Activated T-helper 9 cell treated with anti-CD3 and anti-CD28 coated beads, Interleukin-2, amount 50 U/mL, for 16 hours (primary cell): ENCODE data around the gene PPP1R16B.

ENCODE experiments used
- DNase-seq: peaks from one replicate; pipeline ENCODE4 v3.0.0-alpha.2; 2020; ENCODE audit warnings: low read depth

Gene PPP1R16B

DNA sequence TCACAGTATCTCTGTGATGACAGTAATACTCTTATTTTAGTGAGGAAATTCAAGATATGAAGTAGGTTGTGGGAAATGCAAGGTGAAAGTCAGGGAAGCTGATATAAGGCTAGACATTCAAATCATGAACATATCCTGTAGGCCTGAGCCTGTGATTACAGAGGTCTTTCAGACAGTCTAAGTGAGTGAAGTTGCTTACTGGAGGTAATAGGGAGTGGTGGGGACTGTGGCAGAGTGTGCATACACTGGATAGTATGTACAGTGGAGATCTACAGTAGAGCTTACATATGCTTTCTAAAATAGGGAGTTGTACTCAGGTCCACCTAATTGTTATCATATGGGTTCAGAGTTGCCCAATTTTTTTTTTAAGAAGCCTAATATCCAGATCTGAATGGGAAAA is 159.8 kb downstream of the PPP1R16B start:
- DNase-seq = no peak

DNA sequence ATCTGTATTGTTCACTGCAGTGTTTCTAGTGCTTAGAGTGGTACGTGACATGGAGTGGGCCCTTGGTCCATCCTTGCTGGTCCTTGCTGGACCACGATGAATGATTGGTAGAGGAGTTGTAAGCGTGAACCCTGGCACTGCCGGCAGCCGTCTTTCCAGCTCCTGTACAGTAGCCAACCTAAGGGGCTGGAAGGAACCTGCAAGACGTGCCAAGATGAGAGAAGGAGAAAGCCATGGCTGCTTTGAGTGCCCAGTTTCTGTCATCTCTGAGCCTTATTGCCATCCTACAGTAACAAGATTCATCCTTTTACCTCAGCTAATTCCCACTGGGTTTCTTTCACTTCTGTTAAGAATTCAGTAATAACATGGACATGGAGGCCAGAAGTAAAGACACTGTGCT is 162.6 kb downstream of the PPP1R16B start:
- no peak for DNase-seq

DNA sequence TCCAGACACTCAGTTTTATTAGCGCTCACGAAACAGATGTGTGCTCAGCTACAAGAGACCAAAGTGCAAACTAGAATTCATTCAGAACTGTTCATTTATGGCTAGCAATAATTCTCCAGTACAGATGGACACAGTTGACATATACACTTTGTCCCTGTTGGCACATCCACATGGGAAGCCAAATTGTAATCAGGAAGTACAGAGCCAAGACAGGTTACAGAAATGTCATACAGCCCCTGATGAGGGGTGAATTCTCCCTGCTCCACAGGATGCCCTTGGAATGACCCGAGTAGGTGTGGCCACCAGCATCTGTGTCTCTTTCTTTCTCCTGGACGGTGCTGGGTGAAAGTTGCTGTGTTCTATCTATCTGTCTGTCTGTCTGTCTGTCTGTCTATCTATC is 164.2 kb downstream of the PPP1R16B start:
- DNase-seq = no peak

DNA sequence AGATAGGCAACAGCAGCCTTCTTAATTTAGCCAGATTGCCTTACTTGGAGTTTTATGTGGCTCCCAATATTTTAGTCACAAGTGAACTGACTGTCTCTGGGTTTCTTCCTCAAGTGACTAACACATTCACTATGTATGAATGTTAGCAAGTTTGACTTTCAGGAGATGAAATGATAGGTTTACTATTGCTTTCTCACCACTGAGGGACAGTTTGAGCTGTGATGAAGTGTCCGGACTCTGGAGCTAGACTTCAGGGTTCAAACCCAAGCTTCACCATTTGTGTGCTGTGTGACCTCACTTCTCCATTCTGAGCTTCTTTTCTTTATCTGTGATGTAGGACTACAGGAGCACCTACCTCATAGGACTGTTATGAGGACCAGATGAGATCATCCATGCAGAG is 164.8 kb downstream of the PPP1R16B start:
- DNase-seq = no peak
